HG03097 (cell line): ENCODE results near the gene LIPK.
"Not testable (repeated sequence)": the region's sequence is repeated elsewhere in the genome, so short reads cannot be mapped to it uniquely, and the experiment has no call there.

Source experiments
- ATAC-seq: cut with Tn5 transposase; IDR thresholded peaks from one replicate; pipeline ENCODE4 v1.9.1; 2021; ENCODE audit not compliant: unreplicated experiment, low FRiP score

The LIPK gene, protein sequence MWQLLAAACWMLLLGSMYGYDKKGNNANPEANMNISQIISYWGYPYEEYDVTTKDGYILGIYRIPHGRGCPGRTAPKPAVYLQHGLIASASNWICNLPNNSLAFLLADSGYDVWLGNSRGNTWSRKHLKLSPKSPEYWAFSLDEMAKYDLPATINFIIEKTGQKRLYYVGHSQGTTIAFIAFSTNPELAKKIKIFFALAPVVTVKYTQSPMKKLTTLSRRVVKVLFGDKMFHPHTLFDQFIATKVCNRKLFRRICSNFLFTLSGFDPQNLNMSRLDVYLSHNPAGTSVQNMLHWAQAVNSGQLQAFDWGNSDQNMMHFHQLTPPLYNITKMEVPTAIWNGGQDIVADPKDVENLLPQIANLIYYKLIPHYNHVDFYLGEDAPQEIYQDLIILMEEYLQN

DNA sequence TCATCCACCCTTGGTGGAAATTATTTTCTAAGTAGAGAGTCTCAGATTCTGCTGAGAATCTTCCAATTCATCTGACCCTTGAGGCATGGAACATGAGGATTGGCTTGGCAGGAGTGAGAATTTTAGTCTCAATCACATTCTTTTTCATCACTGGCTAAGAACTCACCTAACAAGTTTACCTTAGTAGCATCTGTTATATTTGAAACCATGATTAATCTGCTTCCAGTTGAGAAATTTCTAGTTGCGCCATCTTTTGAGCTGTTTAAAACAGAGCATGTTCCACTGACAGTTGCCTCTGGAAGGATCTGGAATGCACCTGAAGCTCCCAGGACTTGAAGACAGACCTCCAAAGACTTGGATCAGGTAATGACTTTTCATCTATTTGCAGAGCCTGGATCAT, at the start of gene LIPK:
Gene LIPK, plus strand, starts transcription at position 292 of the 400 bp plus-strand sequence. CDS start 18,295 bp downstream, outside the sequence.
- ATAC-seq: no peak

- no peak for ATAC-seq
Observed at GRCh38 chr10:88657901-88658300, 48.1 kb upstream of the LIPK start.

- no peak for ATAC-seq
Observed at GRCh38 chr10:88659725-88660597, 46.1 kb upstream of the LIPK start.

DNA sequence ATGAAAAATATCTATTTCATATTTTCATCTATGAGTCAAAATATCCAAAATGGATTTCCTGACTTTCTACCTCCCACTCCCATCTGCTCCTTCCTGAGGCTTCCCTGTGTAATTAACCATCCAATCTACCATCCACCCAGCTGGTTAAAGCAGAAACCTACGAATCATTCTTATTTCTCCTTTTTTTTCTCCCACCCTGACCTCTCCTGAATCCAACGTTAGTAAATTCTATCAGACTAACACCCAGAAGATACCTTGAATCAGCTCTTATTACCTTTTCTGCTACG, 45.5 kb upstream of the LIPK start:
- no peak for ATAC-seq

GRCh38 chr10:88661018-88661417, 45.0 kb upstream of the LIPK start:
- ATAC-seq: no peak

DNA sequence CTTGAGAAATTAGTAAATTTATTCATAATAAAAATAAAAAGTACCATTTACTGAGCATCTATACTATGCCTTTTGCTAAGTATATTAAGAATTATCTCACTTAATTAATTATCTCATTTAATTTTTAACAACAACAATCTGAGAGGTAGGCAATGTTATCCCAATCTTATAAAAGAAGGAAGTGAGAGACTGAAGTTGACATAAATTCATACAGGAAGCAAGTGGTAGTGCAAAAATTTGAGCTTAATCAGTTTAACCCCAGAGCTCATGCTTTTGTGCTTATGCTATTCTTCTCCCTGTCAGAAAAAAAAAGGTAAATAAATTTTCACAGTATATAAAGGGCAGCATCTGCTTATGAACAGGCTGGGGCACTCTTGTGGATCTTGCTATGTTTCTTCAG, 44.5 kb upstream of the LIPK start:
- no peak for ATAC-seq

GRCh38 chr10:88663153-88663552, 42.9 kb upstream of the LIPK start:
- ATAC-seq: not testable (repeated sequence)

DNA sequence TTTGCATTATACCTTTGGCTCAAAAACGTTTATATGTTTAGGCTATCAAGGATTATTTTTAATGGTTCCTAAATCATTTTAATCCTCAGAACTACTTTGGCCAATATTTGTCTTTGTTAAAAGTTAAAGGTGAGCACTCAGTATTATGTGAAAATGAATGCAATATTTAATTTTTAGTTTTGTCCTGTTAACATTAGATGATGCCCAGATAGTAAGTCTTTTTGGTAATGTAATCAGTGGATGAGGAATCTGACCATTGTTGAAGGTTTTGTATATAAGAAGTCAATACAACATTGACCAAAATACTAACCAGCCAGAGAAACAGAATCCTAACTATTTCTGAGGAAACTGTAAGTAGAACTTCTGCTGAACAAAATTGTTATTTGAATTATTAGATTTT, 41.9 kb upstream of the LIPK start, which contains the start of gene LIPF:
Gene LIPF, plus strand, starts transcription at position 301 of the 400 bp plus-strand sequence. CDS start 2,856 bp downstream, outside the sequence.
- no peak for ATAC-seq

- ATAC-seq: no peak
Observed at GRCh38 chr10:88668465-88668864, 37.6 kb upstream of the LIPK start.

DNA sequence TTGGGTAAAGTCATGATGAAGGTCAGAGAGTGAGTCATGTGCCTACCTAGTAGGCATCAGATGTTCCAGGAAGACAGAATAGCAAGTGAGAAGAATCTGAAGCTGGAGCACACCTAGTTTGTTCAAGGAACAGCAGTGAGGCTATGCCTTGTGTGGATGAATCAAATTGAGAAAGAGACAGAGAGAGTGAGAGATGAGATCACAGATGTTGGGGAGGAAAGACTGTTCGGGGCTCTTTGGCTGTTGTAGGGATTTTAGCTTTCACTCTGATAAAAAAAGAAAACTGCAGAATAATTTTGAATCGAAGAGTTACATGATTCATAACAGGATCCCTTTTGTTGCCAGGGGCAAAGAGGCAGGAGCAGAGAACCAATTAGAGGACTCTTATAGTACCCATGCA, 35.6 kb upstream of the LIPK start:
- no peak for ATAC-seq

- no peak for ATAC-seq
Observed at GRCh38 chr10:88672041-88672440, 34.0 kb upstream of the LIPK start.

DNA sequence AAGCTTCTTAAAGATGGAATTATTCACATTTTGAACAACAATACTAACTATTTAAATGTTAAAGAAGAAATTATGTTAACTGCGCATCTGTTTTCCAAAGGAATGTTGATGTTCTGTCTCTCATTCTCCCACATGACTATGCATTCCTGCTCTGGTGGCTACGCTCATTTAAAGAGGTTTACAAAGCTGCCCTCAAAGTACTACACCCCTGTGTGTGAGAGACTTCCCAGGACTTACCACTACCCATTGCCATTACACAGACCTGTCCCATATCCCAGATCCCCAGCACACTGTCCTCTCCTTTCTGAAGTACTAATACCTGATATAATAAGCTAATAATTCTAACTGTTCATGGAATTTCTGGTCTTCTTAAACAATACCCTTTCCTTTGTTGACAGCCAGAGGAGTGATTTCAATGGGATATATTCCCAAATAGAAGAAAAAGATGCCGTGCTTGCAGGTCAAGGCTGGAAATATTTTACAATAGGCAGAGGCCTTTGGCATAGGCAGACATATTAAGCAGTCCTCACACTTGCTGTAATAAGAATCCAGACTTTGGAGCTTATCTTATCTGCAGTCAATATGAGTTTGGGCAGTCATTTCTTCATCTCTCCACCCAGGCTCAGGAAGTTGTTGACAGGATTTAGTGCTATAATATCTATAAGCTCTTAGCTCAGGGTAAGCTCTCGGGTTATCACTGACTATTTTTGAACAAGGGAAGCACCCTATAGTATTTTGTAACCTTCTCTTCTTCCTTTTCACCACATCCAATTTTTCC, 29.6 kb upstream of the LIPK start:
- ATAC-seq: no peak

GRCh38 chr10:88680958-88681357, 25.1 kb upstream of the LIPK start:
- no peak for ATAC-seq

GRCh38 chr10:88682491-88682890, 23.6 kb upstream of the LIPK start:
- no peak for ATAC-seq

DNA sequence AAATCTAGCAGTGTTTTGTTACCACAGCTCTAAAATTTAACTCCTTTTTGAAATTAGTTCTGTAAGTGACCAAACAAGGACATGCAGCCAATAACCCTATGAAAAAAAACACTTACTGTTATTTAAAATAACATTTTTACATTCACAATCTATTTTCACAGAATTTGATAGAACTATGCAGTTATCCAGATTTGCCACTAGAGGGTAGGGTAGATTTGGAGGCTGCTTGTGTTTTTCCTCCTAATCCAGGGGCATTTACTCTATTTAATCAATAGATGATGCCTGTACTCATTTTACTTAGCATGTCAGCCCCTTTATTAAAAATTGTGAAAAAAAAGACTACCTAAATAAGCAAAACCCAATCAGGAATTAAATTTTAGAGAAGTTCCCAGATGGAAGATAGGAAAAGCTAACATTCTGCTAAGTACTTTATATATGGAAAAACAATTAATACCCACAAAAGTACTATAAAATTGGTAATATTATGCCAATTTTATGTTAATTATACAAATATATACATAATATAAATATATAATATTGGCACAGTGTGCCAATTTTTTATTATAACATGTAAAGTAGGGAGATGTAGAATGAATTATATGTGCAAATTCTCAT, 18.1 kb upstream of the LIPK start:
- ATAC-seq: no peak

GRCh38 chr10:88689366-88689765, 16.7 kb upstream of the LIPK start:
- no peak for ATAC-seq

DNA sequence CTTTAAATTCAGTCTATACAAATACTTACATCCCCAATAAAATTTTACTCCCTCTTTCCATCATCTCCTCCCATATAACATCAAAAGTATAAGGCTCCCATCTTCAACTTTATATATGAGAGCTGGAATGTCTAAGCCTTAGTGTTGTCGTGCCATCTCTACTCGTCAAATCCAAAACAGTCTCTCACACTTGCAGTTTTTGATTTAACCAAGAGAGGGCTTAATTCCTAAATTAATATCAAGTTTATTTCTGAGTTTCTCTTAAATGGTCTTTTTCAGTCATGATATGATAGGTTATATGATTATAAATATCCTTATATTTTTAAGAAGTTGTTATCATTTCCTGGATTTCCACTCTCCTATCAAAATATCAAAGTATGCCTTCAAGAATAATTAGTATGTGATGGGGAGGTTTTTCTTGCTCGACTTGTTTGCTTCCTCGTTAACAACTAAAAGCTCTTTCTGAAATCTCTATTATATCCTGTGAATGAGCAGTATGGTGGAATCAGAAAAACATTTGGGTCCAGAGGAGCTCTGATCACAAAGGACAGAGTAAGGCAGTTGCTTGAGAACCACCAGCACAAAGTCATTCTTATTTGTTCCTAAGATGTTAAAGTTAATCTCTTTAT, 12.5 kb upstream of the LIPK start:
- ATAC-seq: no peak

- ATAC-seq: no peak
Observed at GRCh38 chr10:88702848-88703597, 3.0 kb upstream of the LIPK start.

DNA sequence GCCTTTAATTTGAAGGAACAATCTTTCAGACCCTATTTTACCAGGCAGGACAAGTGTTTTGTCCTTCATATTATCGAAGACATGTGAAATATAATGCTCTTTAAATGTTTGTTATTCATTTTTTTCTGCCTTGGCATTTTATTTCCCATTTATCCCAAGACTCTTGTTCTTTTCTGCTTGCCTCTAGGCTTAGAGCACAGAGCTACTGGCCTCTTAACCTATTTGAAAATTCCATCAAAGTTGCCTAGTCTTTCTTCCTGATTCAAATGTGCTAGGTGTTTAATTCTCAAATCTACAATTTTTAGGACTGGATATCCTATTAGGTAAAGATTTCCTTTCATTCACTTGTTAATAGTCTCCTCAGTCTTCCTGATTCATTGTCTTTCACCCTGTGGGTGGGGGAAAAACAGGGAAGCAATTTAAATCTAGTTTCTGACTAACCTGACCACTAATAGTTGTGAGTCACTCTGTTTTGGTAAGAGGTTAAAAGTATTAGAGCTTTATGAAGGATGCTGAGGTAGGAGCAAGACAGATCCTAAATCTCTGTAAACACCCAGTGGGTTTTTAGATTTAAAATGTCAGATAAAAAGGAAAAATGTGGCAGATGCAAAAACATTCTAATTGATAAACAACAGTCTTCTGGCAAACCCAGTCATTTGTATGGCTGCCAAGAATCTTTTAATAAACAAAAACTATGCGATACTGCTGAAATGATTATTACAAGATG, 1.5 kb downstream of the LIPK start:
- no peak for ATAC-seq
